Adipose tissue (tissue), 3 donors: ENCODE measurements around the gene MRPL32. TPM values are rescaled to one million over a fixed set of nuclear protein-coding genes. Genes with fewer than 3 reads are reported as not detected.

Experiments used
- polyA plus RNA-seq, 3 donors: library from polyadenylated mRNA; stranded (reverse); fragments of 200-250 nt; gene quantifications; one replicate each; pipeline ENCODE4 v1.2.3, GENCODE V29; 2013
- donor health status: healthy with polysubstance abuse.
- donor health status: Bipolar disorder and iron deficiency.
- donor health status: healthy.

MRPL32 gene
- polyA plus RNA-seq, 3 donors: 58.3 to 83.0 (median 66.1) TPM

Other genes starting within 250 kb of the MRPL32 start
- 1 to 10 TPM; 2.1 to 4.3 (median 3.9) TPM for gene C7orf25, start 20.3 kb upstream of the MRPL32 start, polyA plus RNA-seq
- gene PSMA2, start 202 bp upstream of the MRPL32 start, polyA plus RNA-seq: 100 to 1,000 TPM in 1 of 3 donors, 10 to 100 TPM in 2; 61.1 to 124 (median 95.5) TPM
- under 1 TPM in 2 of 3 donors, not detected in 1; 0.12 to 0.22 TPM for gene HECW1, start 180.3 kb downstream of the MRPL32 start, polyA plus RNA-seq